Endothelial cell (in vitro differentiated cells): ENCODE results near the gene PEA15. TPM values are rescaled to one million over a fixed set of nuclear protein-coding genes. Genes with fewer than 3 reads are reported as not detected.

Source experiments
- DNase-seq: peaks from one replicate; pipeline ENCODE4 v3.0.0; 2021; ENCODE audit warnings: low spot score
- H3K27ac Mint-ChIP-seq: one replicate; pipeline ENCODE4 v1.8.0; 2021; ENCODE audit warnings: mixed read lengths, inconsistent platforms; ENCODE audit not compliant: unreplicated experiment
- H3K27me3 Mint-ChIP-seq: one replicate; pipeline ENCODE4 v1.8.0; 2021; ENCODE audit warnings: mild to moderate bottlenecking, moderate library complexity, mixed read lengths, inconsistent platforms; ENCODE audit not compliant: unreplicated experiment
- H3K36me3 Mint-ChIP-seq: one replicate; pipeline ENCODE4 v1.8.0; 2021; ENCODE audit warnings: mild to moderate bottlenecking, low read depth, mixed read lengths, inconsistent platforms; ENCODE audit not compliant: unreplicated experiment
- H3K4me1 Mint-ChIP-seq: one replicate; pipeline ENCODE4 v1.8.0; 2021; ENCODE audit warnings: mild to moderate bottlenecking, mixed read lengths, inconsistent platforms; ENCODE audit not compliant: unreplicated experiment
- H3K4me3 Mint-ChIP-seq: one replicate; pipeline ENCODE4 v1.8.0; 2021; ENCODE audit warnings: mild to moderate bottlenecking, mixed read lengths, inconsistent platforms; ENCODE audit not compliant: unreplicated experiment
- H3K9me3 Mint-ChIP-seq: one replicate; pipeline ENCODE4 v1.8.0; 2021; ENCODE audit warnings: mixed read lengths, inconsistent platforms; ENCODE audit not compliant: unreplicated experiment
- total RNA-seq: library from RNA; stranded (reverse); fragmentation: NEBNext Ultra II Directional; extraction: Animal tissue kit (Norgen Biotek cat#: 25700); gene quantifications from one replicate; pipeline ENCODE4 v1.2.1, GENCODE V29; 2021; ENCODE audit not compliant: unreplicated experiment
- TF ChIP-seq, protein P1 (sequence below): fragments of 200-600 bp; sonication (generic); IDR thresholded peaks from one replicate; pipeline ENCODE4 v1.5.0; 2021; ENCODE audit warnings: antibody characterized with exemption; ENCODE audit not compliant: unreplicated experiment

The PEA15 gene
- total RNA-seq, 1 donor from 2014 or later: 593 TPM

DNA sequence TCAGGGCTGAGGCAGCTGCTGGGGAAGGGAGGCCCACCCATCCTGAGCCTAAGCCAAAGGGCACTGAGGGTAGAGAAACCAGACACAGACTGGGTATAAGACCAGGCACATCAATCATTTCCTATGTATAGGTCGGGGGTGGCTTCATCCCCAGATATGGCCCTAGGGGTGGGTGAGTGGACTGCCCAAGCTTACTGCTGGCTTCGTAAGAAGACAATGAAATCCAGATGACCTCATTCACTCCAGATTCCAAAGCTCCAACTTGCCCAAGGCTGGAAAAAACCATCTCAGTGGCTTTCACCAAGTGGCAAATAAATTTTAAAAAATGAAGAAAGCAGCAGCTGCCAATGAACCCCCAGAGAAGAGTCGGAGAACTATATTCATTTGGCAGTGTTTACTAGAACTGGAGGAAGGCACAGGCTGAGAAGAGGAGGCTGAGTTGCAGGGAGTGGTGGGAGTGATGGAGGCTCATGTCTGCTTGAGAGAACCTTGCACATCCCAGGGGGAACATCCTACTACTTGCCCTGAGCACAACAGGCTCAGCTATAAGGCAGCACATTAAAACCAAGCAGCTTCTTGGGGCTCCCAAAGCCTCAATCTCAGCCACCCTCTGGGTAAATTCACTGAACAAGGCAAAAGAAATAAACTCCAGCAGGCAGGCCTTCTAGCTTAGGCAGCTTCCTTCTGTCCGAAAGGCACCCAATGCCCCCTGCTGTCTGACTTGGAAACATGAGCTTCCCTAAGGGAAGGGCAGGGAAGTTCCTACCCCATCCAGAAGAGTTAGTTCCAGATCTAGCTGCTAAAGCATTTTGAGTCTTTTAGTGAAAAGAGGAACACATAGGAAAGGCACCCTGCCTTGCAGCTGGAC, 14.1 kb downstream of the PEA15 start:
- Mint-ChIP-seq H3K27me3 (peaks cover 7% of the 10 kb centered on the region), H3K4me3 (peak overlapping the region; percentile 59), H3K9me3 (no peaks in the 10 kb centered on the region), H3K36me3 (peaks cover 64% of the 10 kb centered on the region), H3K27ac (peak overlapping the region; percentile 92), H3K4me1 (peaks cover 41% of the 10 kb centered on the region)
- TF ChIP-seq, protein P1, sequence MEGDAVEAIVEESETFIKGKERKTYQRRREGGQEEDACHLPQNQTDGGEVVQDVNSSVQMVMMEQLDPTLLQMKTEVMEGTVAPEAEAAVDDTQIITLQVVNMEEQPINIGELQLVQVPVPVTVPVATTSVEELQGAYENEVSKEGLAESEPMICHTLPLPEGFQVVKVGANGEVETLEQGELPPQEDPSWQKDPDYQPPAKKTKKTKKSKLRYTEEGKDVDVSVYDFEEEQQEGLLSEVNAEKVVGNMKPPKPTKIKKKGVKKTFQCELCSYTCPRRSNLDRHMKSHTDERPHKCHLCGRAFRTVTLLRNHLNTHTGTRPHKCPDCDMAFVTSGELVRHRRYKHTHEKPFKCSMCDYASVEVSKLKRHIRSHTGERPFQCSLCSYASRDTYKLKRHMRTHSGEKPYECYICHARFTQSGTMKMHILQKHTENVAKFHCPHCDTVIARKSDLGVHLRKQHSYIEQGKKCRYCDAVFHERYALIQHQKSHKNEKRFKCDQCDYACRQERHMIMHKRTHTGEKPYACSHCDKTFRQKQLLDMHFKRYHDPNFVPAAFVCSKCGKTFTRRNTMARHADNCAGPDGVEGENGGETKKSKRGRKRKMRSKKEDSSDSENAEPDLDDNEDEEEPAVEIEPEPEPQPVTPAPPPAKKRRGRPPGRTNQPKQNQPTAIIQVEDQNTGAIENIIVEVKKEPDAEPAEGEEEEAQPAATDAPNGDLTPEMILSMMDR: no peak
- DNase-seq: peak; percentile 57

DNA sequence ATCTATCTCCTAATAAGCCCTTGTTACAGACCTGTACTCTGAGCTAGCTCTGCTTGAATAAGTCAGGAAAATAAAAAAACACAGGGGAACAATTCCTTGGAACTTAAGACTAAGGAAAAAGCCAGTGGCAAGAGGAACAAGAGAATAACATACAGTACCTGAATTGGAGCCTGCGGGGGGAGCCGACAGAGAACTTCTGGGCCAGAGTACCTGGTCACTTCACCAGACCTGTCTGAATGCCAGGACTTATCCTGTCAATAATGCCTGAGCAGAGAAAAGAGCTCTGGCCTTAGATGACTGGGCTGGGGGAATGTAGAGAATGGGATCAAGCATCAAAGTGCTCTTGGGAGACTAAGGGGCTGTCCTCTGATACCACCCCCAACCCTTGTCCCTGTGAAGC, 15.1 kb downstream of the PEA15 start:
- no peak for DNase-seq
- TF ChIP-seq, protein P1: no peak
- H3K27ac Mint-ChIP-seq: peak overlapping the region; percentile 81
- H3K4me3 Mint-ChIP-seq: peak overlapping the region; percentile 43
- no peaks in the 10 kb centered on the region for H3K9me3 Mint-ChIP-seq
- H3K4me1 Mint-ChIP-seq: peaks cover 31% of the 10 kb centered on the region
- H3K36me3 Mint-ChIP-seq: peaks cover 61% of the 10 kb centered on the region
- H3K27me3 Mint-ChIP-seq: peaks cover 6% of the 10 kb centered on the region

DNA sequence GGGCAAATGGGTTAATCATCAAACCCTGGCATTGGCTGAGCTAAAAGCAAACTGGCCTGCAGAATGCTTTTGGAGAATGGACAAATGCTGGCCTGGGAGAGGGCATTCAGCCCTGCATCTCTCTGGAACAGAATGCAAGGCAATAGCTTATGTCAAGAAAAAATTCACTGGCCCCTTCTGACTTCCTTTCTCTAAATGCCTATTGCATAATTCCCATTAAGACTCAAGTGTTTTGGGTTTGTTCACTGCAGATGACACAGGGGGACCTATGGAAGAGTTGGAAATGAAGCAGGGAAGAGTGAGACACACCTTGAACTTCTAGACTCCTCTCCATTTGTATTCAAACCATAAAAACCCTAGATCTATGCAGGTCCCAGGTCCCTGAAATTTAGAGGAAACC, 15.9 kb downstream of the PEA15 start:
- Mint-ChIP-seq H3K27ac (no peak overlapping the region), H3K36me3 (peaks cover 53% of the 10 kb centered on the region), H3K4me3 (no peak overlapping the region), H3K9me3 (no peaks in the 10 kb centered on the region), H3K4me1 (peaks cover 23% of the 10 kb centered on the region), H3K27me3 (peaks cover 4% of the 10 kb centered on the region)
- DNase-seq: no peak
- TF ChIP-seq, protein P1: no peak

DNA sequence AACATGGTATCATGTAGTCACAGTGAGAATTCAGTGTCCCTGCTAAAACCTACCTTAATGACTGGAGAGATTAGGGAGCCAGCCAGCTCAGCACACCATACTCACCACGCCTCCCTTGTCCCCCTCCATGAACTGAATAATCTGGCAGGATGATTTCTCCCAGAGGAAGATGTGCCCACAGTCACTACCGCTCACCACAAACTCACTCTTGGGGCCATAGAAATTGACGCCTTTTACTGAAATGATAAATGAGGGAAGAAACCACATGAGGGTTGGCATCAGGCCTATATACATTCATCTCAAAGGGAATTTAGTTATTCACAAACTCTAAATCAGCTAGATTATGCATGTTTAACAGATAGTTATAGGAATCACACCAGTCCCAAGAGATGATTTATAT, 17.4 kb downstream of the PEA15 start:
- Mint-ChIP-seq H3K27me3 (peaks cover 2% of the 10 kb centered on the region), H3K9me3 (no peaks in the 10 kb centered on the region), H3K4me3 (no peak overlapping the region), H3K36me3 (peaks cover 44% of the 10 kb centered on the region), H3K27ac (no peak overlapping the region), H3K4me1 (peaks cover 12% of the 10 kb centered on the region)
- TF ChIP-seq, protein P1: no peak
- no peak for DNase-seq

DNA sequence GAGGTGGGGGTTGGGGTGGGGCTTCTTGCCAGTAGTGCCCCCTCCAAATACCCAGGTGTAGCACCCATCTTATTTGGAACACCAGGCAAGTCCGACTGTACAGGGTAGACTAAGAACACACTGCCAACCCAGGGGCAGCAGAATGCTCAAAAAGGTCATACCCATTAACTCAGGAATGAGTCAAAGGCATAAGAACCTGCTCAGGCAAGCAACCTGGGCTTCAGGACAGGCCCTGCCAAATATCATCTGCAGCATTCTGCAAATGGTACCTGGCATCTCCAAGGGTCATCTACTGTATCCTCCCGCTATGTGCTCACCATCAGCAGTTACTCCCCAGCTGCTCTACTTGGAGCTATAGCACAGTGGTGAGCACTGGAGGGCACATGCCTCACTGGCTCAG, 19.4 kb downstream of the PEA15 start:
- H3K9me3 Mint-ChIP-seq: no peaks in the 10 kb centered on the region
- H3K36me3 Mint-ChIP-seq: peaks cover 41% of the 10 kb centered on the region
- no peak overlapping the region for H3K27ac Mint-ChIP-seq
- no peaks in the 10 kb centered on the region for H3K4me1 Mint-ChIP-seq
- H3K27me3 Mint-ChIP-seq: no peaks in the 10 kb centered on the region
- TF ChIP-seq, protein P1: no peak
- no peak overlapping the region for H3K4me3 Mint-ChIP-seq
- DNase-seq: no peak
